Measurements from ENCODE around the gene PLCB2.

Gene PLCB2

GRCh38 chr15:40300771-40301170 lies 7.0 kb downstream of the PLCB2 start:
- DNase-seq (ENCODE audit: low read depth, low spot score): no peak
- Histone ChIP-seq H3K9ac (ENCODE audit: insufficient read length) (no peak overlapping the region), H3K4me3 (no peak overlapping the region), H3K27ac (no peak overlapping the region), H3K36me3 (ENCODE audit: insufficient read depth, low read length) (peaks cover 45% of the 10 kb centered on the region), H3K9me3 (ENCODE audit: low read depth, low read length) (peaks cover 4% of the 10 kb centered on the region; the same call in 1 of the 2 replicates)
- TF ChIP-seq EZH2 (IDR thresholded peaks at IDR 0.05) (no peak), FOXP2 (optimal IDR thresholded peaks at IDR 0.05; ENCODE audit: control extremely low read depth, extremely low read length, insufficient read depth) (no peak), POLR2AphosphoS5 (IDR thresholded peaks at IDR 0.05; ENCODE audit: borderline replicate concordance, low read depth, low read length) (no peak)

GRCh38 chr15:40300367-40300766 lies 7.4 kb downstream of the PLCB2 start:
- Histone ChIP-seq H3K27ac (no peak overlapping the region), H3K4me3 (no peak overlapping the region), H3K36me3 (ENCODE audit: insufficient read depth, low read length) (peaks cover 45% of the 10 kb centered on the region), H3K9me3 (ENCODE audit: low read depth, low read length) (peaks cover 4% of the 10 kb centered on the region; the same call in 1 of the 2 replicates), H3K9ac (ENCODE audit: insufficient read length) (no peak overlapping the region)
- DNase-seq (ENCODE audit: low read depth, low spot score): no peak
- TF ChIP-seq EZH2 (IDR thresholded peaks at IDR 0.05) (no peak), POLR2AphosphoS5 (IDR thresholded peaks at IDR 0.05; ENCODE audit: borderline replicate concordance, low read depth, low read length) (no peak), FOXP2 (optimal IDR thresholded peaks at IDR 0.05; ENCODE audit: control extremely low read depth, extremely low read length, insufficient read depth) (no peak)

- TF ChIP-seq FOXP2 (optimal IDR thresholded peaks at IDR 0.05; ENCODE audit: control extremely low read depth, extremely low read length, insufficient read depth): no peak
- no peak for TF ChIP-seq POLR2AphosphoS5 (IDR thresholded peaks at IDR 0.05; ENCODE audit: borderline replicate concordance, low read depth, low read length)
- TF ChIP-seq EZH2 (IDR thresholded peaks at IDR 0.05): no peak
- H3K27ac ChIP-seq: no peak overlapping the region
- H3K36me3 ChIP-seq (ENCODE audit: insufficient read depth, low read length): peaks cover 41% of the 10 kb centered on the region
- no peak overlapping the region for H3K4me3 ChIP-seq
- no peak for DNase-seq (ENCODE audit: low read depth, low spot score)
- H3K9ac ChIP-seq (ENCODE audit: insufficient read length): no peak overlapping the region
- peaks cover 4% of the 10 kb centered on the region; the same call in 1 of the 2 replicates for H3K9me3 ChIP-seq (ENCODE audit: low read depth, low read length)
Measured at GRCh38 chr15:40298216-40298935, 9.4 kb downstream of the PLCB2 start.

DNA sequence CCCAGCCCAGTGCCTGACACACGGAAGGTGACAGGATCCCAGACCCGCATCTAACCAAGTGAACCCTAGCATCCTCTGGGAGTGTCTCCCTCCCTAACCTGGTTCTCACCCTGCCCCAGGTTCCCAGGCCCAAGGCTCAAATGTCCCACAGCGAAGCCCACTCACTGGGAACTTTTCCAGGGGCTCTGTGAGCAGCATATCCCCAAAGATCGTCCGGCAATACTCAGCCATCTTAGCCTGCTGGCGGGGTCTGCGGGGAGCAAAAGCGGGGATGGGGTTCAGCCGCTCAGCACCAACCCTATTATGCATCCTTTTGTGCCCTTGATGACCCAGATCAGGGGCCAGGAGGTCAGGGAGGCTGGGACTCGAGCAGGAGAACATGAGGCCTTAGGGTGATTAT lies 10.4 kb downstream of the PLCB2 start:
- Histone ChIP-seq H3K9me3 (ENCODE audit: low read depth, low read length) (peaks cover 4% of the 10 kb centered on the region; the same call in 1 of the 2 replicates), H3K4me3 (no peak overlapping the region), H3K27ac (no peak overlapping the region), H3K36me3 (ENCODE audit: insufficient read depth, low read length) (peaks cover 34% of the 10 kb centered on the region), H3K9ac (ENCODE audit: insufficient read length) (no peak overlapping the region)
- TF ChIP-seq POLR2AphosphoS5 (IDR thresholded peaks at IDR 0.05; ENCODE audit: borderline replicate concordance, low read depth, low read length): no peak
- TF ChIP-seq FOXP2 (optimal IDR thresholded peaks at IDR 0.05; ENCODE audit: control extremely low read depth, extremely low read length, insufficient read depth): no peak
- no peak for TF ChIP-seq EZH2 (IDR thresholded peaks at IDR 0.05)
- no peak for DNase-seq (ENCODE audit: low read depth, low spot score)

DNA sequence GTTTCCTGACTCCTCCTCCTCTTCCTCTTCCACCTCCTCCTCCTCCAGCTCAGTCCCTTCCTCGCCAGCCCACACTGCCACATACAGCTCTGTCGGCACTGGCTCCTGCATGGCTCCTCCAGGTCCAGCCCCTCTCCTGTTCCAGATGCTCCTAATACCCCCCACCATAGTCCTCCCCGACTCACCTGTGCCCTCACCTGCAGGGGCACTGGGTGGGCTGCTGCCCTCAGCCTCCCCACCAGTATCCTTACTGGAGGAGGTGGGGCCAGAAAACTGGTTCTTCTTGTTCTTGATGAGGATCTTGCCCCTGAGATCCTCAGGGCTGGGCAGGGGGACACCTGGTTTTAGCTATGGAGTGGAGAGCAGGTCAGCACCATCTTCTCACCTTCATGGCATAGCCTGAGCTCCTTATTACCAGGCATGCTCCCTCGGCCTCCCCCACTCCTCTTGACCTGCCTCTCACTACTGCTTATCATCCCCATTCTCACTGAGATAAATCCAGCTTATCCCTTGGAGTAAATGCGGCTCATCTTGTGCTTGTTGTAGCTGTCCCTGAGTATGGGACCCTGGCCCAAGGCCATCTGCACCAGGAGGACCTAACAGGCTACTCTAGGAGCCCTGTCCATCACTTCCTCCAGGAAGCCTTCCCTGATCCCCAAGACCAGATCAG lies 11.0 kb downstream of the PLCB2 start:
- Histone ChIP-seq H3K27ac (no peak overlapping the region), H3K4me3 (no peak overlapping the region), H3K9ac (ENCODE audit: insufficient read length) (no peak overlapping the region), H3K36me3 (ENCODE audit: insufficient read depth, low read length) (peaks cover 28% of the 10 kb centered on the region), H3K9me3 (ENCODE audit: low read depth, low read length) (peaks cover 4% of the 10 kb centered on the region; the same call in 1 of the 2 replicates)
- no peak for TF ChIP-seq EZH2 (IDR thresholded peaks at IDR 0.05)
- no peak for TF ChIP-seq FOXP2 (optimal IDR thresholded peaks at IDR 0.05; ENCODE audit: control extremely low read depth, extremely low read length, insufficient read depth)
- no peak for TF ChIP-seq POLR2AphosphoS5 (IDR thresholded peaks at IDR 0.05; ENCODE audit: borderline replicate concordance, low read depth, low read length)
- DNase-seq (ENCODE audit: low read depth, low spot score): no peak

DNA sequence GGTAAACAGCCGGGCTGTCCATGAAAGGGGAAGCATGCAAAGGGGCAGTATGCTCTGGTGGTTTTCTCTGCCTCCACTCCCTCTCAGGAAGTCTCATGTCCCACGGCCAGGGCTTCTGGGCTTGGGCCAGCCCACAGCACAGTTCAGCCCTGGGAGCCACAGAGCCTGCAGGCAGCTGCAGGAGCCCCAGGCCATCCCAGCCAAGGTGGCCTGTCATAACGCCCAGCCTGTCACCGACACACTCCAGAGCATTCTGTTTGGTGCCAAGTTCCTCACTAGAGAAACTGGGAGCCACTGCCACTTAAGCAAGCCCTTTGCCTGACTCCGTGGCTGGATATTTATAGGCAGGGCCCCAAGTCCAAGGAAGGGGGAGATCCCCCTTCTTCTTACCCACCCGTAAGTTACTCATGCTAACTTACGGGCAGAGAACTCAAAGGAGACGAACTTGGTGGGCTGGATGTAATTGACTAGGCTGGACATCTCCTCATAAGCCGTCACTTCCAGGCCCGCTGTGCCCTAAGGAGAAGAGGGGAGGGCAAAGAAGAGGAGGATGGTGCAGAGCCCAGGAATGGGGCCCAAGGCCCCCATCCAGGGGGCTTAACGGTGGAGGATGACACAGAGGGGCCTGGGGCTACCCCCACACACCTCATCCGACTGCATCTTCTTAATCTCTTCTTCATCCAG lies 11.7 kb downstream of the PLCB2 start:
- TF ChIP-seq POLR2AphosphoS5 (IDR thresholded peaks at IDR 0.05; ENCODE audit: borderline replicate concordance, low read depth, low read length) (no peak), EZH2 (IDR thresholded peaks at IDR 0.05) (no peak), FOXP2 (optimal IDR thresholded peaks at IDR 0.05; ENCODE audit: control extremely low read depth, extremely low read length, insufficient read depth) (no peak)

DNA sequence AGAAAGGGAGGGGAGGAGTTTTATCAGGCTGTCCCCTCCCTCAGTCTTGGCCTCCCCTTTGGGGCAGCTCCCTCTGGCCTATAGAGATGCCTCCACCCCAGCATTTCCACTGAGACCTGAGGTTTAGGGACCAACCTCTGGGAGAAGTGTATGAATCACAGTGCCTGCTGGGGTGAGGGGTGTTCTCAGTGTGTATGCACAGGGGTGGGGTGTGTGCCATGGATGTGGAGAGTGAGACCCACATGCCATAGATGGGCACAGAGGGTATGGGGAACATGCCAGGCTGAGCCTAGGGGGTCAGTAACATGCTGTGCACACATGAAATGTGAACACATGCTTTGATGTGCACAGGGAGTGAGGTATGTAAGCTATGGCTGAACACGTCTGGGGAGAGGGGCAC lies 12.4 kb downstream of the PLCB2 start:
- H3K27ac ChIP-seq: no peak overlapping the region
- no peak for DNase-seq (ENCODE audit: low read depth, low spot score)
- H3K36me3 ChIP-seq (ENCODE audit: insufficient read depth, low read length): peaks cover 14% of the 10 kb centered on the region
- TF ChIP-seq EZH2 (IDR thresholded peaks at IDR 0.05): no peak
- TF ChIP-seq POLR2AphosphoS5 (IDR thresholded peaks at IDR 0.05; ENCODE audit: borderline replicate concordance, low read depth, low read length): no peak
- no peak for TF ChIP-seq FOXP2 (optimal IDR thresholded peaks at IDR 0.05; ENCODE audit: control extremely low read depth, extremely low read length, insufficient read depth)
- H3K4me3 ChIP-seq: no peak overlapping the region
- H3K9me3 ChIP-seq (ENCODE audit: low read depth, low read length): peaks cover 4% of the 10 kb centered on the region; the same call in 1 of the 2 replicates
- H3K9ac ChIP-seq (ENCODE audit: insufficient read length): no peak overlapping the region

More for the DNA sequence above, 11.7 kb downstream of the PLCB2 start:
- H3K9ac ChIP-seq (ENCODE audit: insufficient read length): no peak overlapping the region
- DNase-seq (ENCODE audit: low read depth, low spot score): no peak
- no peak overlapping the region for H3K4me3 ChIP-seq
- peaks cover 21% of the 10 kb centered on the region for H3K36me3 ChIP-seq (ENCODE audit: insufficient read depth, low read length)
- H3K27ac ChIP-seq: no peak overlapping the region
- H3K9me3 ChIP-seq (ENCODE audit: low read depth, low read length): peaks cover 4% of the 10 kb centered on the region; the same call in 1 of the 2 replicates
